ENCODE data around the gene ERAP2.

ERAP2 gene

GRCh38 chr5:96933764-96934707 is 57.7 kb downstream of the ERAP2 start:
- Histone ChIP-seq H3K9me3 (ENCODE audit: control insufficient read depth, insufficient read depth, low read length) (no peaks in the 10 kb centered on the region), H3K9ac (ENCODE audit: low read depth, low read length) (peak overlapping the region; percentile 82), H3K27ac (ENCODE audit: low read depth, low read length) (peak overlapping the region; percentile 82), H3K4me1 (ENCODE audit: control insufficient read depth, insufficient read depth, low read length) (peaks cover 15% of the 10 kb centered on the region), H3K27me3 (ENCODE audit: control insufficient read depth, insufficient read depth, low read length) (peaks cover 17% of the 10 kb centered on the region), H3K4me3 (ENCODE audit: low read depth, low read length) (peak overlapping the region; percentile 88), H3K36me3 (ENCODE audit: control insufficient read depth, insufficient read depth, low read length) (no peaks in the 10 kb centered on the region)

- Histone ChIP-seq H3K36me3 (ENCODE audit: control insufficient read depth, insufficient read depth, low read length) (no peaks in the 10 kb centered on the region), H3K4me1 (ENCODE audit: control insufficient read depth, insufficient read depth, low read length) (peaks cover 15% of the 10 kb centered on the region), H3K9me3 (ENCODE audit: control insufficient read depth, insufficient read depth, low read length) (no peaks in the 10 kb centered on the region), H3K27me3 (ENCODE audit: control insufficient read depth, insufficient read depth, low read length) (peaks cover 17% of the 10 kb centered on the region), H3K4me3 (ENCODE audit: low read depth, low read length) (peak overlapping the region; percentile 88), H3K9ac (ENCODE audit: low read depth, low read length) (peak overlapping the region; percentile 82), H3K27ac (ENCODE audit: low read depth, low read length) (peak overlapping the region; percentile 82)
Observed at GRCh38 chr5:96934708-96935558, 58.6 kb downstream of the ERAP2 start.

GRCh38 chr5:96935559-96936430 is 59.5 kb downstream of the ERAP2 start, which contains the start of gene LNPEP:
TSS of gene LNPEP (plus strand) at chr5:96936080. CDS start at chr5:96936156, 76 bp downstream.
- Histone ChIP-seq H3K4me3 (ENCODE audit: low read depth, low read length) (peak within 1 kb of the TSS; percentile 88), H3K9ac (ENCODE audit: low read depth, low read length) (peak within 1 kb of the TSS; percentile 82), H3K9me3 (ENCODE audit: control insufficient read depth, insufficient read depth, low read length) (no peaks in the 10 kb centered on the region), H3K4me1 (ENCODE audit: control insufficient read depth, insufficient read depth, low read length) (peaks cover 15% of the 10 kb centered on the region), H3K36me3 (ENCODE audit: control insufficient read depth, insufficient read depth, low read length) (no peaks in the 10 kb centered on the region), H3K27me3 (ENCODE audit: control insufficient read depth, insufficient read depth, low read length) (peaks cover 17% of the 10 kb centered on the region), H3K27ac (ENCODE audit: low read depth, low read length) (peak within 1 kb of the TSS; percentile 82)

- no peak overlapping the region for H3K27ac ChIP-seq (ENCODE audit: low read depth, low read length)
- H3K4me1 ChIP-seq (ENCODE audit: control insufficient read depth, insufficient read depth, low read length), result peaks cover 15% of the 10 kb centered on the region
- H3K9ac ChIP-seq (ENCODE audit: low read depth, low read length), result no peak overlapping the region
- H3K4me3 ChIP-seq (ENCODE audit: low read depth, low read length), result peak overlapping the region; percentile 88
- no peaks in the 10 kb centered on the region for H3K36me3 ChIP-seq (ENCODE audit: control insufficient read depth, insufficient read depth, low read length)
- peaks cover 17% of the 10 kb centered on the region for H3K27me3 ChIP-seq (ENCODE audit: control insufficient read depth, insufficient read depth, low read length)
- no peaks in the 10 kb centered on the region for H3K9me3 ChIP-seq (ENCODE audit: control insufficient read depth, insufficient read depth, low read length)
Observed at GRCh38 chr5:96936431-96937320, 60.4 kb downstream of the ERAP2 start.

GRCh38 chr5:96940586-96940985 is 64.3 kb downstream of the ERAP2 start:
- no peaks in the 10 kb centered on the region for H3K36me3 ChIP-seq (ENCODE audit: control insufficient read depth, insufficient read depth, low read length)
- peaks cover 17% of the 10 kb centered on the region for H3K27me3 ChIP-seq (ENCODE audit: control insufficient read depth, insufficient read depth, low read length)
- no peaks in the 10 kb centered on the region for H3K9me3 ChIP-seq (ENCODE audit: control insufficient read depth, insufficient read depth, low read length)
- no peak overlapping the region for H3K9ac ChIP-seq (ENCODE audit: low read depth, low read length)
- H3K4me3 ChIP-seq (ENCODE audit: low read depth, low read length), result no peak overlapping the region
- no peak overlapping the region for H3K27ac ChIP-seq (ENCODE audit: low read depth, low read length)
- H3K4me1 ChIP-seq (ENCODE audit: control insufficient read depth, insufficient read depth, low read length), result peaks cover 5% of the 10 kb centered on the region; the same call in 1 of the 2 replicates

GRCh38 chr5:96941140-96941539 is 64.8 kb downstream of the ERAP2 start:
- no peak overlapping the region for H3K4me3 ChIP-seq (ENCODE audit: low read depth, low read length)
- no peak overlapping the region for H3K27ac ChIP-seq (ENCODE audit: low read depth, low read length)

GRCh38 chr5:96942078-96942477 is 65.8 kb downstream of the ERAP2 start:
- Histone ChIP-seq H3K9ac (ENCODE audit: low read depth, low read length) (no peak overlapping the region), H3K4me1 (ENCODE audit: control insufficient read depth, insufficient read depth, low read length) (peaks cover 2% of the 10 kb centered on the region; the same call in 1 of the 2 replicates)

More at GRCh38 chr5:96941140-96941539, 64.8 kb downstream of the ERAP2 start:
- Histone ChIP-seq H3K9ac (ENCODE audit: low read depth, low read length) (no peak overlapping the region), H3K36me3 (ENCODE audit: control insufficient read depth, insufficient read depth, low read length) (no peaks in the 10 kb centered on the region), H3K4me1 (ENCODE audit: control insufficient read depth, insufficient read depth, low read length) (peaks cover 5% of the 10 kb centered on the region; the same call in 1 of the 2 replicates), H3K9me3 (ENCODE audit: control insufficient read depth, insufficient read depth, low read length) (no peaks in the 10 kb centered on the region), H3K27me3 (ENCODE audit: control insufficient read depth, insufficient read depth, low read length) (peaks cover 17% of the 10 kb centered on the region)

GRCh38 chr5:96942911-96943310 is 66.6 kb downstream of the ERAP2 start:
- Histone ChIP-seq H3K27ac (ENCODE audit: low read depth, low read length) (no peak overlapping the region), H3K4me1 (ENCODE audit: control insufficient read depth, insufficient read depth, low read length) (no peaks in the 10 kb centered on the region), H3K9me3 (ENCODE audit: control insufficient read depth, insufficient read depth, low read length) (no peaks in the 10 kb centered on the region), H3K4me3 (ENCODE audit: low read depth, low read length) (no peak overlapping the region), H3K27me3 (ENCODE audit: control insufficient read depth, insufficient read depth, low read length) (peaks cover 2% of the 10 kb centered on the region; the same call in 1 of the 2 replicates), H3K9ac (ENCODE audit: low read depth, low read length) (no peak overlapping the region), H3K36me3 (ENCODE audit: control insufficient read depth, insufficient read depth, low read length) (no peaks in the 10 kb centered on the region)

More at GRCh38 chr5:96942078-96942477, 65.8 kb downstream of the ERAP2 start:
- H3K9me3 ChIP-seq (ENCODE audit: control insufficient read depth, insufficient read depth, low read length), result no peaks in the 10 kb centered on the region
- H3K36me3 ChIP-seq (ENCODE audit: control insufficient read depth, insufficient read depth, low read length), result no peaks in the 10 kb centered on the region
- no peak overlapping the region for H3K27ac ChIP-seq (ENCODE audit: low read depth, low read length)
- H3K4me3 ChIP-seq (ENCODE audit: low read depth, low read length), result no peak overlapping the region
- H3K27me3 ChIP-seq (ENCODE audit: control insufficient read depth, insufficient read depth, low read length), result peaks cover 11% of the 10 kb centered on the region

- H3K27me3 ChIP-seq (ENCODE audit: control insufficient read depth, insufficient read depth, low read length), result no peaks in the 10 kb centered on the region
- H3K9ac ChIP-seq (ENCODE audit: low read depth, low read length), result no peak overlapping the region
- no peak overlapping the region for H3K27ac ChIP-seq (ENCODE audit: low read depth, low read length)
- H3K4me3 ChIP-seq (ENCODE audit: low read depth, low read length), result no peak overlapping the region
- no peaks in the 10 kb centered on the region; the same call in 1 of the 2 replicates for H3K9me3 ChIP-seq (ENCODE audit: control insufficient read depth, insufficient read depth, low read length)
- no peaks in the 10 kb centered on the region for H3K36me3 ChIP-seq (ENCODE audit: control insufficient read depth, insufficient read depth, low read length)
- H3K4me1 ChIP-seq (ENCODE audit: control insufficient read depth, insufficient read depth, low read length), result no peaks in the 10 kb centered on the region
Observed at GRCh38 chr5:96943799-96944198, 67.5 kb downstream of the ERAP2 start.

Data from HUES48 (cell line).